HUDEP-2 (cell line): Measurements from ENCODE around the gene TSPEAR.
"Not testable (repeated sequence)": the region's sequence is repeated elsewhere in the genome, so short reads cannot be mapped to it uniquely, and the experiment has no call there.

Source experiments
- DNase-seq, 76 experiments: peaks; one replicate each; lab custom pipeline; 2025; ENCODE audit not compliant: unreplicated experiment in 76 of 76; lab: John Stamatoyannopoulos, UW

TSPEAR gene

DNA sequence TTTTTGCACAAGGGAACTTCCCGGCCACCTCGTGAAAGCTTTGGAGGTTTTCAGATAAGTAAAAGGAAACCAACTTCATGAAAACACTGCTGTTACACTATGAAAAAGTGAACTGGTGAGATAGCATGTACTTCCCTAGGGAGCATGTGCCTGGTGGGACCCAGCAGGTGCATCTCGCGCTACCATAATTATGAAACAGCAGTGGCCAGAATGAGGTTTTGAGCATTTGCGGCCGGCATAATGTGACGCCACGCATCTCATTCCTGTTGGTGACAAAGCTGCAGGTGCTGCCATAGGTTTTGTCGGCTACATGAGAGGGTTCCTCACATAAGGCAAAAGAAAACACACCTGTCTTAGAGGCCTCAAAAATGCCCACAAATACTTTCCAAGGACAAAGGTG, 154.5 kb downstream of the TSPEAR start:
- DNase-seq: no peak

GRCh38 chr21:44555200-44555875, 156.0 kb downstream of the TSPEAR start:
- DNase-seq: no peak

DNA sequence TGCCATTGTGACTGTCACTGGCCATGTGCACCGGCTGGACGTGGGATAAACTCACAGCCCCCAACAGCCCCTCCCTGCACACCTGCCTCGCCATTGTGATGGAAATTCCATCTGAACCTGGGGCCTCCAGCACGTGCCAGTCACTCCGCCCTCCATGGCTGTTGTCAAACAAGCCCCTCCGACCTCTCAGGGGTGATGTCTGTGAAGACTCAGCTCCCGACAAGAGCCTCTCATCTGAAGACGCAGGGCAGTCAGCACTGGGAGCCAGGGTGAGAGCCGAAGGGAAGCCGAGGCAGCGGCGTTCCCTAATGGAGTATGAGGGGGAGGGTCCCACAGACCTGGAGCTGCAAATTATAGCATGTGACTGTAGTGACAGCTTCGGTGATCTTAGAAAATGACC, 158.7 kb downstream of the TSPEAR start:
- no peak for DNase-seq

- DNase-seq: no peak
Measured at GRCh38 chr21:44552136-44552535, 159.2 kb downstream of the TSPEAR start.

- DNase-seq: no peak
Measured at GRCh38 chr21:44551340-44551961, 159.9 kb downstream of the TSPEAR start, which contains the start of gene KRTAP10-2. Gene KRTAP10-2, minus strand, starts transcription at chr21:44551505. Its CDS starts 47 bp downstream, at chr21:44551458.

- no peak for DNase-seq
Measured at GRCh38 chr21:44550807-44551206, 160.6 kb downstream of the TSPEAR start.

DNA sequence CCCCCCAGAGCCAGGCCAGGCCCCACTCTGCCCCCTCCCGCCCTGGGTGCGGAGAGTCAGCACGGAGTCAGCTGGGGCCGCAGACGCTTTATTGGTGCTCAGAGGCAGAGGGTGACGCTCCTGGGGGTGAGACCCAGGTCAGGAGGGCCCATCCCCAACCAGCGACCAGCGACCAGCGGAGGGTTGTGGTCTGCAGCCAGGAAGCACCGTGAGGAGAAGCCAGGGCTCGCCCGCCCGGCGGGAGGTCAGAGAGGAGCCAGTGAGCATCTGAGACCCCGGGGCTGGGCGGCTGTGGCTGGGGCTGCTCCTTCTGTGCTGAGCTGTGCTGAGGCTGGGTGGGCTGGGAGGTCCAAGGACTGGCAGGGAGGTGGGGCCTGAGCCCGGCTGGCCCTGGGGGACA, 161.1 kb downstream of the TSPEAR start:
- DNase-seq: not testable (repeated sequence)

DNA sequence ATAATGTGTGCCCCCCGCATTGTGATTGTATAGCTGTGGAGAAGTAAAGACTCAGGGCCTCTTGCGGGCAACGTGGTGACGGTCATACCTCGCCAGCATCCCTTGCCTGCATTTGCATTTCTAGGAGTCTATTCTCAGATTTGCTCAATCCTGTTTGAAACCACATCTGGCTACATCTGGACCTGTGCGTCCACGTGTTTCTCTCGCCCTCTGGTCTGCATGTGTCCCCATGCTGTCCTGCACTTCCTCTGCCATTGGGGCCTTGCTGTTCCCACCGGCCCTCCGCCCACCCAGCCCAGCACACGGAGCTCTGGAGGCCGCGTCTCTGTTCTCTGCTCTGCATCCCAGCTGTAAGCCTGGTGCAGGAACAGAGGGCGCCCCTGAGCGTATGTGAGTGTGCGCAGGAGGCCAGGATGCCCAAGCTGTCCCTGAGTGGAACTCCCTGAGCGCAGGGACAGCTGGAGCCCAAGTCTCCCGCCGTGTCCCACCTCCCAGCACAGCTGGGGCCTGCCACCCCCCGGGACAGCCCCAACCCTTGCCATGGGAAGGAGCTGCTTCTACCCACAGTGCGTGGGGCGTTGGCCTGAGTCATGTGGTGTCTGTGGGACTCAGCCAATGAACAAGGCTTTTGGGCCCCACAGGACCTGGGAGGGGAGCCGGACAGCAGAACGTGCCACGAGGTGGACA, 161.7 kb downstream of the TSPEAR start:
- DNase-seq: no peak

- no peak for DNase-seq
Measured at GRCh38 chr21:44548922-44549321, 162.4 kb downstream of the TSPEAR start.

- no peak for DNase-seq
Measured at GRCh38 chr21:44548381-44548780, 163.0 kb downstream of the TSPEAR start.

DNA sequence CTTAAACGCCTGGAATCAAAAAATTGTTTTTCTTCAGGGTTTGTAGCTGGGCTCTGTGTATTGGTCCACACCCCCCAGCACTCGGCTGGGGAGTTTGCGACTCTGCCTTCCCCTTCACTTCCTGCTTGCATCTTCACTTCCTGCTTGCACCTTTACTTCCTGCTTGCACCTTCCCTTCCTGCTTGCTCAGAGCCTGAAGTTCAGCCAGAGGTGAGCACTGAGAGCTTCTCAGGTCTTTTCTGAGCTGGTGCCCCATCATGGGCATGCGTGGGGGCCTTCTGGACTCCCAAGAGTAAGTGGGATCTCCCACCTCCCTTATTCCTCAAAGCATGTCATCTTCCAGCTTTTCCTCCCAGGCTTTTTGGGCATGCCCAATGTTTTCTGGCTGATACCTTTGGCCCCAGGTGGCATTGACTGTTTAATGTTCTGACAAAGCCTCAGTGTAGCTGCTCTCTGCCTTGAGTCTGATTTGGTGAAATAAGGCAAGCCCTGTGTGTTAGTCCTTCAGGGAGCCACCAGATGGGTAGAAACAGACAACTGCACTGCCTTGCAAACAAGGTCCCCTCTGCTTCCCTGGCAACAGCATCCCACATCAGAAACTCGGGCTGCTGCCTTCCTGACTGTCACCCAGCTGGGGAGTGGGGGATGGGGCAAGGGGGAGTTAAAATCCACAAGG, 163.6 kb downstream of the TSPEAR start:
- DNase-seq: no peak

- DNase-seq: no peak
Measured at GRCh38 chr21:44544566-44544965, 166.8 kb downstream of the TSPEAR start.

DNA sequence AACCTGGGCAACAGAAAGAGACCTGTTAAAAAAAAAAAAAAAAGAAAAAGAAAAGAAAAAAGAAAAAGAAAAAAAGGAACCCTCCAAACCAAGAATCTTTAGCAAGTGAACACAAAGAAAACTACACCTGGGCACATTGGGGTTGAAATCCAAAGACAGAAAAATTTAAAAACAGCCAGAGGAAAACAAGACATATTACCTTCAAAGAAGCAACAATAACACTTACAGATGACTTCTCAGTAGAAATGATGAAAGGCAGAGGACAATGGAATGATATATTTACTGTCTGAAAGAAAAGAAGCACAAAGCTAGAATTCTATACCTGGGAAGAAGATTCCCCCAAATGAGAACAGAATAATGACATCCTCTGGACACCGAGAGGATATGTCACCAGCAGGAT, 168.7 kb downstream of the TSPEAR start:
- DNase-seq: no peak

GRCh38 chr21:44540741-44541288, 170.6 kb downstream of the TSPEAR start:
- no peak for DNase-seq

DNA sequence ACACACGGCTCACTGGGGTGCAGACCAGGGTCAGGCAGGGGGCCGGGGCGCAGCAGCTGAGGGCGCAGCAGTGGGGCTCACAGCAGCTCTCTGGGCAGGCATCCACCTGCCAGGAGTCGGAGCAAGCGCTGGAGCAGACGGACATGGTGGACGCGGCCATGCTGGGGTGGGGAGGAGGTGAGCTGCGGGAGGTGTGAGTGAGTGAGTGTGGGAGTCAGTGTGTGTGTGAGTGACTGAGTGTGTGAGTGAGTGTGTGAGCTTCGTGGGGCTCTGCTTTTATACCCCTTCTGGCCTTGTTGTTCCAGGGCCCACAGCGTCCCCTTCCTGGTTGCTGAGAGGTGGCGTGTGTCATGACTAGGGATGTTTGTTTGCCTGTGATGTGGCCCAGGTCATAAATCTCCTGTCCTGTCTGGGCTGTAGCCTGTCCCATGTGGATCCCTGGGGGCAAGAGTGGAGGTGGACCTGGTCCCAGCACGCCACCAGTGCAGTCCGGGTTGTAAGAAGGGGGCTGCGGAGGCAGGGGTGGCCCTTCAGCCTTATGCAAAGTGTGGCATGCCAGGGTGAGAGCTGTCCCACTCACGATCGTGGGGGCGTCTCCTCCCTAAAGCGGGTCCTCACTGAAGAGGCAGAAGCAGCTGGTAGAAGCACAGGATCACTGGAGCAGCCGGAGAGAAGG, 171.2 kb downstream of the TSPEAR start, which contains the start of gene KRTAP10-1:
TSS of gene KRTAP10-1 (minus strand) at position 205 of the 676 bp plus-strand sequence. CDS start at position 160, 45 bp downstream.
- no peak for DNase-seq

DNA sequence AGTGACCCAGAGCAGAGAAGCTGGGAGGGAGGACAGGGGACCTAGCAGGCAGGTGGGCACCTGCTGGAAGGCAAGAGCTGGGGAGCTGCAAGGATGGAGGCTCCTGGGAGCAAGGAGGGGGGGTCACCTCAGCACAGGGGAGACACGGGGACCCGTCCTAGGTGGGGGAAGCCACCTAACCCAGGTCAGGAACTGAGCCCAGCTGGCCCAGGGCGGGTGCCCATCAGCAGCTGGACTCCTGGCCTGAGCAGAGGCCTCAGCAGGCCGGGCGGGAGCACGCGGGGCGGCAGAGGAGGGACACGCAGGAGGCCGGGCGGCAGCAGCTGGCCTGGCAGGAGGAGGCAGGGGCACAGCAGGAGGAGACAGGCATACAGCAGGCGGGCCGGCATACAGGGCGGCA, 172.3 kb downstream of the TSPEAR start:
- no peak for DNase-seq

GRCh38 chr21:44537930-44538911, 173.2 kb downstream of the TSPEAR start:
- no peak for DNase-seq

DNA sequence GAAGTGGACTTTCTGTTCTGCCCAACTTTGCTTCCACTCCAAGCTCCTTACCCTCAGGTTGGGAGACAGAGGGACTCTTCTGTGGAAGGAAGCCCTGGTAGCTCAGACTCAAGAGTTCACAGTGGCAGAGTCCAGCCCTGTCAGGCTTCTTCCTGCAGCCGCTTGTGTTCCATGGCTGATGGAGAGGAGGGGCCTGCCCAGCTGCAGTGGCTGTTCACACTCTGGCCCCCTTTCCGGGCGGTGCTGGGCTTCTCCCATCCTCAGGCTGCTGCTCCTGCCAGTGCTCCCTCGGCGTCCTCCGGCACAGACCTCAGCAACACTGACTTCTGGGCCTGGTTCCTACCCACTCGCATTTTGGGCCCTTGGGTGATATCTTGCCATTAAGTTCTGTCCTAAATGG, 175.4 kb downstream of the TSPEAR start:
- no peak for DNase-seq

GRCh38 chr21:44534688-44535087, 176.7 kb downstream of the TSPEAR start:
- DNase-seq: no peak
